IMR-90 (cell line): Measurements from ENCODE around the gene CASK. TPM values are rescaled to one million over a fixed set of nuclear protein-coding genes. Genes with fewer than 3 reads are reported as not detected.

Experiments used
- ATAC-seq: fragments of 200-7000 bp; cut with Tn5 transposase; 2 replicates; pipeline ENCODE4 v1.9.1; 2020; ENCODE audit warnings: low read depth, mild to moderate bottlenecking, moderate library complexity
- BruUV-seq: library from RNA; stranded (reverse); fragments of 400-500 nt; replicated peaks from 2 replicates; lab custom pipeline; 2021; lab: Mats Ljungman, UMichigan
- CTCF ChIA-PET: fragments of 300-600 bp; formaldehyde crosslinking; extraction: SDS; loops from one replicate; lab custom pipeline; 2021; ENCODE audit warnings: antibody characterized with exemption; lab: Yijun Ruan, JAX
- POLR2A ChIA-PET: fragments of 300-600 bp; sonication (Branson Sonifier 250); formaldehyde crosslinking; loops from one replicate; lab custom pipeline; 2022; ENCODE audit warnings: antibody characterized with exemption; ENCODE audit not compliant: unreplicated experiment; lab: Charles Lee
- DNase-seq: peaks from one replicate; pipeline ENCODE4 v3.0.0; 2013
- H2AFZ ChIP-seq: replicated peaks from 2 replicates; pipeline ENCODE3; 2013; ENCODE audit warnings: low read length, mild to moderate bottlenecking; ENCODE audit not compliant: poor library complexity
- H2AK5ac ChIP-seq: 2 replicates; pipeline ENCODE4 v1.6.1; 2013; ENCODE audit warnings: low read depth, low read length, inconsistent platforms
- H2AK9ac ChIP-seq: replicated peaks from 2 replicates; pipeline ENCODE3; 2013; ENCODE audit warnings: mild to moderate bottlenecking, low read depth, low read length, moderate library complexity; ENCODE audit not compliant: poor library complexity
- H2BK120ac ChIP-seq: 2 replicates; pipeline ENCODE4 v1.6.1; 2013; ENCODE audit warnings: low read depth, low read length, inconsistent platforms
- H2BK15ac ChIP-seq: 3 replicates; pipeline ENCODE4 v1.6.1; 2013; ENCODE audit warnings: low read depth, low read length, inconsistent platforms
- H2BK20ac ChIP-seq: 2 replicates; pipeline ENCODE4 v1.6.1; 2013; ENCODE audit warnings: low read depth, mild to moderate bottlenecking, inconsistent platforms, low read length, moderate library complexity
- H2BK5ac ChIP-seq: 2 replicates; pipeline ENCODE4 v1.6.1; 2013; ENCODE audit warnings: mild to moderate bottlenecking, low read depth, low read length, inconsistent platforms; ENCODE audit not compliant: poor library complexity, severe bottlenecking
- H3K14ac ChIP-seq: replicated peaks from 2 replicates; pipeline ENCODE4 v1.6.1; 2013; ENCODE audit warnings: low read depth, low read length, inconsistent platforms
- H3K18ac ChIP-seq: 2 replicates; pipeline ENCODE4 v1.6.1; 2013; ENCODE audit warnings: low read depth, low read length, control low read depth
- H3K23ac ChIP-seq: 2 replicates; pipeline ENCODE4 v1.6.1; 2013; ENCODE audit warnings: low read depth, low read length, inconsistent platforms
- H3K27ac ChIP-seq: 2 replicates; pipeline ENCODE4 v1.5.1; 2013; ENCODE audit warnings: mild to moderate bottlenecking, control low read depth, low read length; ENCODE audit not compliant: insufficient read depth
- H3K27me3 ChIP-seq: 2 replicates; pipeline ENCODE4 v1.6.1; 2013; ENCODE audit warnings: low read length; ENCODE audit not compliant: control insufficient read depth, insufficient read depth
- H3K36me3 ChIP-seq: 2 replicates; pipeline ENCODE4 v1.6.1; 2013; ENCODE audit warnings: low read length, mixed read lengths; ENCODE audit not compliant: control insufficient read depth, insufficient read depth
- H3K4ac ChIP-seq: 2 replicates; pipeline ENCODE4 v1.6.1; 2013; ENCODE audit warnings: low read depth, low read length, inconsistent platforms
- H3K4me1 ChIP-seq: 2 replicates; pipeline ENCODE4 v1.6.1; 2013; ENCODE audit warnings: low read length, mixed read lengths; ENCODE audit not compliant: control insufficient read depth, insufficient read depth
- H3K4me2 ChIP-seq: 2 replicates; pipeline ENCODE4 v1.6.1; 2013; ENCODE audit warnings: low read depth, mild to moderate bottlenecking, control low read depth, low read length, moderate library complexity
- H3K4me3 ChIP-seq: 2 replicates; pipeline ENCODE4 v1.5.1; 2013; ENCODE audit warnings: low read depth, mild to moderate bottlenecking, control low read depth, low read length, moderate library complexity; ENCODE audit not compliant: insufficient read depth
- H3K56ac ChIP-seq: 2 replicates; pipeline ENCODE4 v1.6.1; 2013; ENCODE audit warnings: low read length, inconsistent platforms; ENCODE audit not compliant: insufficient read depth; ENCODE audit errors: extremely low read depth
- H3K79me1 ChIP-seq, 2 experiments: 2 replicates each; pipeline ENCODE4 v1.6.1; 2013; ENCODE audit warnings: low read length in 2 of 2, inconsistent platforms in 1 of 2, low read depth in 1 of 2
- H3K9ac ChIP-seq: 2 replicates; pipeline ENCODE4 v1.6.1; 2013; ENCODE audit warnings: low read depth, low read length, control low read depth
- H3K9me1 ChIP-seq: 2 replicates; pipeline ENCODE4 v1.6.1; 2013; ENCODE audit warnings: low read length, inconsistent platforms; ENCODE audit not compliant: insufficient read depth
- H3K9me3 ChIP-seq: 2 replicates; pipeline ENCODE4 v1.6.1; 2013; ENCODE audit warnings: low read length; ENCODE audit not compliant: control insufficient read depth, insufficient read depth
- H4K20me1 ChIP-seq: 2 replicates; pipeline ENCODE4 v1.6.1; 2013; ENCODE audit warnings: low read length, inconsistent platforms; ENCODE audit not compliant: insufficient read depth
- H4K5ac ChIP-seq: 2 replicates; pipeline ENCODE4 v1.6.1; 2013; ENCODE audit warnings: mild to moderate bottlenecking, low read depth, low read length, control low read depth
- H4K8ac ChIP-seq, 2 experiments: 2 replicates each; pipeline ENCODE4 v1.6.1; 2013; ENCODE audit warnings: low read depth in 2 of 2, low read length in 2 of 2, control low read depth in 1 of 2, inconsistent platforms in 1 of 2
- H4K91ac ChIP-seq: 2 replicates; pipeline ENCODE4 v1.6.1; 2013; ENCODE audit warnings: low read depth, low read length, inconsistent platforms; ENCODE audit not compliant: insufficient read depth
- BHLHE40 ChIP-seq: fragments of 150-350 bp; IDR thresholded peaks from 2 replicates; pipeline ENCODE4 v1.6.1; 2016; ENCODE audit warnings: mild to moderate bottlenecking, low read depth, low read length
- CEBPB ChIP-seq: IDR thresholded peaks from 2 replicates; pipeline ENCODE4 v1.6.1; 2012; ENCODE audit warnings: low read depth, low read length, improper control_type of control experiment
- CHD1 ChIP-seq: IDR thresholded peaks from 2 replicates; pipeline ENCODE4 v1.6.1; 2012; ENCODE audit warnings: low read depth, low read length, improper control_type of control experiment
- FOS ChIP-seq: fragments of 150-350 bp; IDR thresholded peaks from 2 replicates; pipeline ENCODE4 v1.6.1; 2016; ENCODE audit warnings: low read depth, low read length
- MAFK ChIP-seq: IDR thresholded peaks from 2 replicates; pipeline ENCODE4 v1.6.1; 2012; ENCODE audit warnings: low read depth, low read length, improper control_type of control experiment
- MAZ ChIP-seq: IDR thresholded peaks from 2 replicates; pipeline ENCODE4 v1.6.1; 2012; ENCODE audit warnings: low read depth, mild to moderate bottlenecking, low read length, improper control_type of control experiment, moderate library complexity, borderline replicate concordance
- MXI1 ChIP-seq: IDR thresholded peaks from 2 replicates; pipeline ENCODE4 v1.6.1; 2012; ENCODE audit warnings: low read depth, mild to moderate bottlenecking, low read length, moderate library complexity, borderline replicate concordance
- NFE2L2 ChIP-seq: fragments of 150-350 bp; IDR thresholded peaks from 2 replicates; pipeline ENCODE4 v1.6.1; 2016; ENCODE audit warnings: low read depth, mild to moderate bottlenecking, low read length
- POLR2A ChIP-seq: IDR thresholded peaks from 2 replicates; pipeline ENCODE4 v1.6.1; 2012; ENCODE audit warnings: mild to moderate bottlenecking, low read depth, low read length
- RAD21 ChIP-seq: IDR thresholded peaks from 2 replicates; pipeline ENCODE4 v1.6.1; 2012; ENCODE audit warnings: low read length, improper control_type of control experiment
- RCOR1 ChIP-seq: IDR thresholded peaks from 2 replicates; pipeline ENCODE4 v1.6.1; 2012; ENCODE audit warnings: mild to moderate bottlenecking, low read length, improper control_type of control experiment; ENCODE audit not compliant: insufficient replicate concordance
- RFX5 ChIP-seq: IDR thresholded peaks from 2 replicates; pipeline ENCODE4 v1.8.0; 2012; ENCODE audit warnings: low read depth, mild to moderate bottlenecking, low read length, moderate library complexity
- SMC3 ChIP-seq: fragments of 150-350 bp; IDR thresholded peaks from 2 replicates; pipeline ENCODE4 v1.6.1; 2016; ENCODE audit warnings: low read depth, mild to moderate bottlenecking, antibody characterized with exemption, low read length, moderate library complexity
- USF2 ChIP-seq: fragments of 150-350 bp; IDR thresholded peaks from 2 replicates; pipeline ENCODE4 v1.6.1; 2017; ENCODE audit warnings: mild to moderate bottlenecking, antibody characterized with exemption, low read length, low read depth
- dilution Hi-C: fragments of 300-500 bp; cut with HindIII; formaldehyde crosslinking; loops from one replicate; pipeline ENCODE4 v1.14.3; 2018; ENCODE audit warnings: low sequenced_read_pairs; ENCODE audit not compliant: unreplicated experiment
- in situ Hi-C: fragments of 300-500 bp; cut with MboI; formaldehyde crosslinking; loops from 3 replicates; pipeline ENCODE4 v1.14.3; 2019; ENCODE audit warnings: low sequenced_read_pairs, inconsistent platforms, mixed read lengths
- intact Hi-C: fragments of 100-400 bp; cut with micrococcal nuclease; formaldehyde crosslinking; loops from 2 replicates; pipeline ENCODE4 v1.10.0; 2022
- polyA plus RNA-seq, 3 experiments: library from polyadenylated mRNA; depleted of rRNA; stranded (reverse); fragments of >200 nt; gene quantifications; 2 replicates each; pipeline ENCODE4 v1.2.3, GENCODE V29; 2012; ENCODE audit warnings: low replicate concordance in 1 of 3
- total RNA-seq: library from RNA; depleted of rRNA; stranded (reverse); fragments of >200 nt; gene quantifications from 2 replicates; pipeline ENCODE4 v1.2.3, GENCODE V29; 2012
- TF ChIP-seq, protein P1 (sequence below): conservative IDR thresholded peaks from 2 replicates; pipeline ENCODE4 v1.5.1; 2012; ENCODE audit warnings: mild to moderate bottlenecking, low read depth, low read length, improper control_type of control experiment
- TF ChIP-seq, protein P2 (sequence below): fragments of 150-350 bp; IDR thresholded peaks from 2 replicates; pipeline ENCODE4 v1.6.1; 2016; ENCODE audit warnings: low read depth, mild to moderate bottlenecking, low read length, moderate library complexity, borderline replicate concordance

The CASK gene
- total and polyA plus RNA-seq, 2 of the 4 experiments (the other 2 are of a cell fraction), result 9.4 to 17.7 TPM

- no peaks in the 10 kb centered on the region for H4K20me1 ChIP-seq
- H3K18ac ChIP-seq, result no peak overlapping the region
- H2BK5ac ChIP-seq, result no peak overlapping the region
- no peak overlapping the region for H2BK15ac ChIP-seq
- intact Hi-C loops, result no loop called here
- ChIA-PET CTCF (no interaction called here), POLR2A (no interaction called here)
- H2AFZ ChIP-seq, result no peak overlapping the region
- no peak overlapping the region for H3K4me2 ChIP-seq
- H3K36me3 ChIP-seq, result no peaks in the 10 kb centered on the region
- no peak overlapping the region for H3K4ac ChIP-seq
- H3K14ac ChIP-seq, result no peak overlapping the region
- BruUV-seq, result no TSS peak
- H3K9me3 ChIP-seq, result peaks cover 2% of the 10 kb centered on the region; the same call in 1 of the 2 replicates
- no peaks in the 10 kb centered on the region for H3K4me1 ChIP-seq
- H2BK20ac ChIP-seq, result no peak overlapping the region
- no peak overlapping the region for H3K23ac ChIP-seq
- H3K9ac ChIP-seq, result no peak overlapping the region
- H2AK9ac ChIP-seq, result no peak overlapping the region
- no peak overlapping the region for H3K27ac ChIP-seq
- in situ Hi-C loops, result no loop called here
- H3K79me1 ChIP-seq, result no peaks in the 10 kb centered on the region
- no peak overlapping the region for H3K56ac ChIP-seq
- H4K5ac ChIP-seq, result no peak overlapping the region
- H3K4me3 ChIP-seq, result no peak overlapping the region
- H2AK5ac ChIP-seq, result no peak overlapping the region
- H3K9me1 ChIP-seq, result no peaks in the 10 kb centered on the region
- no peak overlapping the region for H4K91ac ChIP-seq
- dilution Hi-C loops, result no loop called here
- no peak for ATAC-seq
- DNase-seq, result no peak
- no peak overlapping the region for H2BK120ac ChIP-seq
- peaks cover 10% of the 10 kb centered on the region for H3K27me3 ChIP-seq
- TF ChIP-seq NFE2L2 (no peak), RAD21 (no peak), CEBPB (no peak), MXI1 (no peak), RCOR1 (no peak), SMC3 (no peak), POLR2A (no peak), MAFK (no peak), BHLHE40 (no peak), MAZ (no peak), RFX5 (no peak), USF2 (no peak), CHD1 (no peak), FOS (no peak)
- TF ChIP-seq, protein P1, sequence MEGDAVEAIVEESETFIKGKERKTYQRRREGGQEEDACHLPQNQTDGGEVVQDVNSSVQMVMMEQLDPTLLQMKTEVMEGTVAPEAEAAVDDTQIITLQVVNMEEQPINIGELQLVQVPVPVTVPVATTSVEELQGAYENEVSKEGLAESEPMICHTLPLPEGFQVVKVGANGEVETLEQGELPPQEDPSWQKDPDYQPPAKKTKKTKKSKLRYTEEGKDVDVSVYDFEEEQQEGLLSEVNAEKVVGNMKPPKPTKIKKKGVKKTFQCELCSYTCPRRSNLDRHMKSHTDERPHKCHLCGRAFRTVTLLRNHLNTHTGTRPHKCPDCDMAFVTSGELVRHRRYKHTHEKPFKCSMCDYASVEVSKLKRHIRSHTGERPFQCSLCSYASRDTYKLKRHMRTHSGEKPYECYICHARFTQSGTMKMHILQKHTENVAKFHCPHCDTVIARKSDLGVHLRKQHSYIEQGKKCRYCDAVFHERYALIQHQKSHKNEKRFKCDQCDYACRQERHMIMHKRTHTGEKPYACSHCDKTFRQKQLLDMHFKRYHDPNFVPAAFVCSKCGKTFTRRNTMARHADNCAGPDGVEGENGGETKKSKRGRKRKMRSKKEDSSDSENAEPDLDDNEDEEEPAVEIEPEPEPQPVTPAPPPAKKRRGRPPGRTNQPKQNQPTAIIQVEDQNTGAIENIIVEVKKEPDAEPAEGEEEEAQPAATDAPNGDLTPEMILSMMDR, result no peak
- TF ChIP-seq, protein P2, sequence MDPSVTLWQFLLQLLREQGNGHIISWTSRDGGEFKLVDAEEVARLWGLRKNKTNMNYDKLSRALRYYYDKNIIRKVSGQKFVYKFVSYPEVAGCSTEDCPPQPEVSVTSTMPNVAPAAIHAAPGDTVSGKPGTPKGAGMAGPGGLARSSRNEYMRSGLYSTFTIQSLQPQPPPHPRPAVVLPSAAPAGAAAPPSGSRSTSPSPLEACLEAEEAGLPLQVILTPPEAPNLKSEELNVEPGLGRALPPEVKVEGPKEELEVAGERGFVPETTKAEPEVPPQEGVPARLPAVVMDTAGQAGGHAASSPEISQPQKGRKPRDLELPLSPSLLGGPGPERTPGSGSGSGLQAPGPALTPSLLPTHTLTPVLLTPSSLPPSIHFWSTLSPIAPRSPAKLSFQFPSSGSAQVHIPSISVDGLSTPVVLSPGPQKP, result no peak
- no peak overlapping the region for H4K8ac ChIP-seq
These were observed 8.2 kb upstream of the CASK start for GRCh38 chrX:41931591-41931990.
